ENCODE measurements around the gene FAM13C. TPM values are rescaled to one million over a fixed set of nuclear protein-coding genes. Genes with fewer than 3 reads are reported as not detected.

Gene FAM13C
- total and polyA plus RNA-seq, 2 of the 13 experiments (the other 11 are each of a cell fraction or from before 2014, with no cell fraction given): 0.07 to 0.26 TPM

GRCh38 chr10:59311025-59311424, 51.3 kb downstream of the FAM13C start:
- ChIA-PET CTCF (ENCODE audit: low intra/inter-chr PET ratio, low total read pairs) (no interaction called here), POLR2A (no interaction called here)
- Histone ChIP-seq H3K79me2 (ENCODE audit: insufficient read depth, low read length) (no peaks in the 10 kb centered on the region), H3K4me2 (ENCODE audit: low read depth, low read length) (no peak overlapping the region), H3K36me3 (replicated peaks in 1 of 2; ENCODE audit: control insufficient read depth in 1 of 2, insufficient read depth in 2 of 2, low read length in 2 of 2) (no peaks in the 10 kb centered on the region), H3K27me3 (ENCODE audit: control insufficient read depth in 1 of 2, insufficient read depth in 2 of 2, low read length in 2 of 2) (no peaks in the 10 kb centered on the region), H3K4me3 (replicated peaks in 1 of 3; ENCODE audit: insufficient read depth in 1 of 3, low read depth in 2 of 3, low read length in 3 of 3) (no peak overlapping the region), H3K9me3 (ENCODE audit: low read length) (no peaks in the 10 kb centered on the region), H3K27ac (ENCODE audit: extremely low read length, insufficient read depth, low read length) (no peak overlapping the region), H4K20me1 (ENCODE audit: insufficient read depth, low read length) (no peaks in the 10 kb centered on the region), H2AFZ (ENCODE audit: low read length) (no peak overlapping the region), H3K9ac (ENCODE audit: insufficient read depth, low read depth, low read length) (no peak overlapping the region), H3K4me1 (ENCODE audit: insufficient read depth, low read length) (peaks cover 8% of the 10 kb centered on the region; the same call in 1 of the 2 replicates)
- FAIRE-seq (no peak), DNase-seq (ENCODE audit: low spot score) (no peak), ATAC-seq (no peak)
- intact Hi-C loops (cut with micrococcal nuclease; ENCODE audit: unreplicated experiment): no loop called here
- BruUV-seq (replicated peaks): no TSS peak
- TF ChIP-seq ZBTB38 (CRISPR knock-in tag; IDR thresholded peaks at IDR 0.05) (no peak), ARID4A (CRISPR knock-in tag; IDR thresholded peaks at IDR 0.05; ENCODE audit: borderline replicate concordance) (no peak), CEBPG (CRISPR knock-in tag; IDR thresholded peaks at IDR 0.05) (no peak), CBFB (CRISPR knock-in tag; IDR thresholded peaks at IDR 0.05) (no peak), EZH2 (conservative IDR thresholded peaks at IDR 0.05; ENCODE audit: low read depth, low read length) (no peak), FOXA1 (IDR thresholded peaks at IDR 0.05) (no peak), FOXA1 (CRISPR knock-in tag; IDR thresholded peaks at IDR 0.05) (no peak), TCF7L2 (IDR thresholded peaks at IDR 0.05; ENCODE audit: low read depth, low read length) (no peak), ZNF569 (CRISPR knock-in tag; IDR thresholded peaks at IDR 0.05; ENCODE audit: borderline replicate concordance) (no peak), TAF15 (IDR thresholded peaks at IDR 0.05; ENCODE audit: low read depth, low read length, poor library complexity, severe bottlenecking) (no peak), ZNF543 (CRISPR knock-in tag; IDR thresholded peaks at IDR 0.05) (no peak), SP2 (CRISPR knock-in tag; IDR thresholded peaks at IDR 0.05) (no peak), GZF1 (CRISPR knock-in tag; IDR thresholded peaks at IDR 0.05) (no peak), CC2D1A (CRISPR knock-in tag; IDR thresholded peaks at IDR 0.05) (no peak), HNRNPK (IDR thresholded peaks at IDR 0.05; ENCODE audit: low read depth, low read length, poor library complexity, severe bottlenecking) (no peak), MTA3 (CRISPR knock-in tag; IDR thresholded peaks at IDR 0.05) (no peak), LBX2 (CRISPR knock-in tag; IDR thresholded peaks at IDR 0.05; ENCODE audit: borderline replicate concordance) (no peak), ZNF12 (CRISPR knock-in tag; IDR thresholded peaks at IDR 0.05) (no peak), GTF3A (CRISPR knock-in tag; conservative IDR thresholded peaks at IDR 0.05) (no peak)
- in situ Hi-C loops (cut with HindIII; ENCODE audit: extremely low pct_ligation_motif_present, low pct_unique_long_range_greater_than_20kb): no loop called here

Measured in HepG2 (cell line).